Loucy (cell line): ENCODE data around the gene SYN1.

ENCODE experiments used
- H2AFZ ChIP-seq: fragments of 200-600 bp; sonication (generic); 2 replicates; pipeline ENCODE4 v1.6.0; 2016; ENCODE audit warnings: antibody characterized with exemption, mild to moderate bottlenecking, low read length, moderate library complexity
- H3F3A ChIP-seq: fragments of 200-600 bp; 2 replicates; pipeline ENCODE4 v1.6.0; 2016; ENCODE audit warnings: antibody characterized with exemption, low read depth, mild to moderate bottlenecking
- H3K27me3 ChIP-seq: fragments of 200-600 bp; sonication (generic); 2 replicates; pipeline ENCODE4 v1.6.1; 2014; ENCODE audit warnings: low read length, mild to moderate bottlenecking; ENCODE audit not compliant: insufficient read depth, poor library complexity, severe bottlenecking
- H3K36me3 ChIP-seq: fragments of 200-600 bp; sonication (generic); 2 replicates; pipeline ENCODE4 v1.6.1; 2016; ENCODE audit warnings: low read length; ENCODE audit not compliant: insufficient read depth
- H3K4me1 ChIP-seq: fragments of 200-600 bp; sonication (generic); 2 replicates; pipeline ENCODE4 v1.5.1; 2014; ENCODE audit warnings: low read length, mild to moderate bottlenecking; ENCODE audit not compliant: insufficient read depth, poor library complexity, severe bottlenecking
- H3K4me2 ChIP-seq: fragments of 200-600 bp; sonication (generic); 2 replicates; pipeline ENCODE4 v1.6.0; 2014; ENCODE audit warnings: antibody characterized with exemption, low read length, low read depth, mild to moderate bottlenecking; ENCODE audit not compliant: poor library complexity, severe bottlenecking
- H3K4me3 ChIP-seq: fragments of 200-600 bp; sonication (generic); 2 replicates; pipeline ENCODE4 v1.5.1; 2014; ENCODE audit warnings: low read length, mild to moderate bottlenecking, mixed read lengths; ENCODE audit not compliant: poor library complexity, severe bottlenecking
- H3K79me2 ChIP-seq: fragments of 200-600 bp; sonication (generic); 2 replicates; pipeline ENCODE4 v1.6.1; 2014; ENCODE audit warnings: low read length; ENCODE audit not compliant: insufficient read depth
- H3K9ac ChIP-seq: fragments of 200-600 bp; sonication (generic); 2 replicates; pipeline ENCODE4 v1.6.0; 2014; ENCODE audit warnings: mild to moderate bottlenecking, low read depth, low read length, moderate library complexity; ENCODE audit not compliant: poor library complexity, severe bottlenecking
- H3K9me2 ChIP-seq: fragments of 200-600 bp; sonication (generic); replicated peaks from 2 replicates; pipeline ENCODE4 v1.6.1; 2016; ENCODE audit warnings: low read depth, low read length, mixed read lengths
- H3K9me3 ChIP-seq: fragments of 200-600 bp; sonication (generic); 2 replicates; pipeline ENCODE4 v1.6.1; 2014; ENCODE audit warnings: mild to moderate bottlenecking, antibody characterized with exemption, low read length, low read depth; ENCODE audit not compliant: insufficient read depth
- H4K20me1 ChIP-seq: fragments of 200-600 bp; sonication (generic); 2 replicates; pipeline ENCODE4 v1.6.0; 2014; ENCODE audit warnings: antibody characterized with exemption, low read length, mild to moderate bottlenecking; ENCODE audit not compliant: insufficient read depth, poor library complexity, severe bottlenecking
- CTCF ChIP-seq: fragments of 200-600 bp; sonication (generic); conservative IDR thresholded peaks from 2 replicates; pipeline ENCODE4 v1.5.1; 2014; ENCODE audit warnings: mild to moderate bottlenecking, antibody characterized with exemption, low read length
- EZH2phosphoT487 ChIP-seq: fragments of 200-600 bp; IDR thresholded peaks from 2 replicates; pipeline ENCODE4 v1.6.1; 2018; ENCODE audit warnings: antibody characterized with exemption, mild to moderate bottlenecking, moderate library complexity, borderline replicate concordance

Gene SYN1

GRCh38 chrX:47540754-47541538 is 78.7 kb downstream of the SYN1 start:
- H3K4me3 ChIP-seq = no peak overlapping the region
- TF ChIP-seq EZH2phosphoT487 (no peak), CTCF (peak; percentile 34)
- no peaks in the 10 kb centered on the region for H3K27me3 ChIP-seq
- H3K4me2 ChIP-seq = no peak overlapping the region
- H3K9me2 ChIP-seq = no peaks in the 10 kb centered on the region
- no peaks in the 10 kb centered on the region for H4K20me1 ChIP-seq
- H3K36me3 ChIP-seq = no peaks in the 10 kb centered on the region
- H3K9me3 ChIP-seq = no peaks in the 10 kb centered on the region
- no peaks in the 10 kb centered on the region for H3K79me2 ChIP-seq
- H2AFZ ChIP-seq = no peak overlapping the region
- no peaks in the 10 kb centered on the region for H3F3A ChIP-seq
- H3K9ac ChIP-seq = no peak overlapping the region
- H3K4me1 ChIP-seq = no peaks in the 10 kb centered on the region

GRCh38 chrX:47539860-47540259 is 79.8 kb downstream of the SYN1 start:
- no peaks in the 10 kb centered on the region for H3K27me3 ChIP-seq
- no peak overlapping the region for H3K4me3 ChIP-seq
- no peak overlapping the region for H3K9ac ChIP-seq
- H3K36me3 ChIP-seq = no peaks in the 10 kb centered on the region
- no peak overlapping the region for H3K4me2 ChIP-seq
- H3K9me3 ChIP-seq = no peaks in the 10 kb centered on the region
- H3K9me2 ChIP-seq = no peaks in the 10 kb centered on the region
- H3K79me2 ChIP-seq = no peaks in the 10 kb centered on the region
- H4K20me1 ChIP-seq = no peaks in the 10 kb centered on the region
- TF ChIP-seq EZH2phosphoT487 (no peak), CTCF (no peak)
- no peaks in the 10 kb centered on the region for H3K4me1 ChIP-seq
- no peaks in the 10 kb centered on the region for H3F3A ChIP-seq
- H2AFZ ChIP-seq = no peak overlapping the region

DNA sequence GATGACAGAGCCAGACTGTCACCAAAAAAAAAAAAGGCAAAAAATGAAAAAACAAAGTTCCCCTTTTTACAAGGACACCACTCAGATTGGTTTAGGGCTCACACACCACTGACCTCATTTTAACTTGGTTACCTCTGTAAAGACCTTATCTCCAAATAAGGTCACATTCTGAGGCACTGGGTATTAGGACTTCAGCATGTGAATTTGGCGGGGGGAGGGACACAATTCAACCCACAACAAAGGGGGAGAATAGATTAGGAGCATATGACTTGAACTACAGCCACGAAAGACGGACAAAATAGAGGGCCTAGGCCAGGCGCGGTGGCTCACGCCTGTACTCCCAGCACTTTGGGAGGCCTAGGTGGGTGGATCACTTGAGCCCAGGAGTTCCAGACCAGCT is 89.6 kb downstream of the SYN1 start:
- no peaks in the 10 kb centered on the region for H3K79me2 ChIP-seq
- no peaks in the 10 kb centered on the region for H3K4me1 ChIP-seq
- no peaks in the 10 kb centered on the region for H3K9me3 ChIP-seq
- H2AFZ ChIP-seq = no peak overlapping the region; the same call in 1 of the 2 replicates
- no peak overlapping the region for H3K4me3 ChIP-seq
- H4K20me1 ChIP-seq = no peaks in the 10 kb centered on the region
- H3K9ac ChIP-seq = no peak overlapping the region
- no peaks in the 10 kb centered on the region for H3K9me2 ChIP-seq
- H3K4me2 ChIP-seq = no peak overlapping the region
- H3K27me3 ChIP-seq = no peaks in the 10 kb centered on the region
- no peak for TF ChIP-seq EZH2phosphoT487
- TF ChIP-seq CTCF = no peak
- H3K36me3 ChIP-seq = no peaks in the 10 kb centered on the region
- H3F3A ChIP-seq = no peaks in the 10 kb centered on the region
